Measurements from ENCODE around the gene ACTC1.
"Not testable (repeated sequence)": the region's sequence is repeated elsewhere in the genome, so short reads cannot be mapped to it uniquely, and the experiment has no call there.

The ACTC1 gene

GRCh38 chr15:34795267-34796081 is at the start of gene ACTC1:
ACTC1 (minus strand) TSS chr15:34795549; CDS start chr15:34794808, 741 bp downstream.
- no peak for DNase-seq (ENCODE audit: low spot score)

- DNase-seq (ENCODE audit: low spot score), result no peak
Measured at GRCh38 chr15:34841262-34841725, 45.9 kb upstream of the ACTC1 start.

- no peak for DNase-seq (ENCODE audit: low spot score)
Measured at GRCh38 chr15:34838282-34838681, 42.9 kb upstream of the ACTC1 start.

GRCh38 chr15:34837246-34838016 is 42.1 kb upstream of the ACTC1 start:
- no peak for DNase-seq (ENCODE audit: low spot score)

GRCh38 chr15:34828145-34828911 is 33.0 kb upstream of the ACTC1 start:
- DNase-seq (ENCODE audit: low spot score), result no peak

- no peak for DNase-seq (ENCODE audit: low spot score)
Measured at GRCh38 chr15:34821831-34822230, 26.5 kb upstream of the ACTC1 start.

- no peak for DNase-seq (ENCODE audit: low spot score)
Measured at GRCh38 chr15:34820110-34820509, 24.8 kb upstream of the ACTC1 start.

- DNase-seq (ENCODE audit: low spot score), result no peak
Measured at GRCh38 chr15:34818526-34818925, 23.2 kb upstream of the ACTC1 start.

- DNase-seq (ENCODE audit: low spot score), result no peak
Measured at GRCh38 chr15:34815836-34816235, 20.5 kb upstream of the ACTC1 start.

- DNase-seq (ENCODE audit: low spot score), result no peak
Measured at GRCh38 chr15:34813446-34814190, 18.3 kb upstream of the ACTC1 start.

GRCh38 chr15:34812868-34813365 is 17.6 kb upstream of the ACTC1 start:
- DNase-seq (ENCODE audit: low spot score), result not testable (repeated sequence)

GRCh38 chr15:34812369-34812768 is 17.0 kb upstream of the ACTC1 start:
- DNase-seq (ENCODE audit: low spot score), result no peak

- DNase-seq (ENCODE audit: low spot score), result no peak
Measured at GRCh38 chr15:34810443-34811129, 15.2 kb upstream of the ACTC1 start.

GRCh38 chr15:34809186-34809585 is 13.8 kb upstream of the ACTC1 start:
- DNase-seq (ENCODE audit: low spot score), result no peak

GRCh38 chr15:34808016-34808415 is 12.7 kb upstream of the ACTC1 start:
- DNase-seq (ENCODE audit: low spot score), result no peak

GRCh38 chr15:34807241-34807640 is 11.9 kb upstream of the ACTC1 start:
- not testable (repeated sequence) for DNase-seq (ENCODE audit: low spot score)

- DNase-seq (ENCODE audit: low spot score), result no peak
Measured at GRCh38 chr15:34804776-34805175, 9.4 kb upstream of the ACTC1 start.

GRCh38 chr15:34804113-34804512 is 8.8 kb upstream of the ACTC1 start:
- DNase-seq (ENCODE audit: low spot score), result no peak

- DNase-seq (ENCODE audit: low spot score), result no peak
Measured at GRCh38 chr15:34802803-34803750, 7.7 kb upstream of the ACTC1 start.

- no peak for DNase-seq (ENCODE audit: low spot score)
Measured at GRCh38 chr15:34802371-34802770, 7.0 kb upstream of the ACTC1 start.

Measured in germinal center (tissue), 1 donor.